GM12878 (cell line): ENCODE results near the gene NECTIN2. TPM values are rescaled to one million over a fixed set of nuclear protein-coding genes. Genes with fewer than 3 reads are reported as not detected.

Experiments used
- BRCA1 ChIP-seq: IDR thresholded peaks from 2 replicates; pipeline ENCODE4 v1.6.1; 2011; ENCODE audit warnings: low read depth, low read length, improper control_type of control experiment
- CBFB ChIP-seq: IDR thresholded peaks from 2 replicates; pipeline ENCODE4 v1.6.1; 2016; ENCODE audit warnings: antibody characterized with exemption, low read depth
- KAT2A ChIP-seq: conservative IDR thresholded peaks from 2 replicates; pipeline ENCODE4 v1.6.1; 2011; ENCODE audit warnings: low read depth, low read length; ENCODE audit not compliant: control insufficient read depth
- MEF2B ChIP-seq: fragments of 450-650 bp; IDR thresholded peaks from 2 replicates; pipeline ENCODE4 v1.6.1; 2018; ENCODE audit warnings: mild to moderate bottlenecking, moderate library complexity; ENCODE audit not compliant: partially characterized antibody, poor library complexity, severe bottlenecking
- MTA3 ChIP-seq: IDR thresholded peaks from 2 replicates; pipeline ENCODE4 v1.6.1; 2012; ENCODE audit warnings: low read length, inconsistent platforms, borderline replicate concordance
- PAX8 ChIP-seq: fragments of 450-650 bp; IDR thresholded peaks from 2 replicates; pipeline ENCODE4 v1.6.1; 2017; ENCODE audit warnings: mild to moderate bottlenecking, moderate library complexity
- PBX3 ChIP-seq: IDR thresholded peaks from 2 replicates; pipeline ENCODE4 v1.6.1; 2011; ENCODE audit warnings: mild to moderate bottlenecking, low read depth, low read length, moderate library complexity; ENCODE audit not compliant: insufficient replicate concordance
- SPI1 ChIP-seq: IDR thresholded peaks from 2 replicates; pipeline ENCODE4 v1.6.1; 2011; ENCODE audit warnings: low read depth, mild to moderate bottlenecking, low read length, moderate library complexity, borderline replicate concordance; ENCODE audit not compliant: insufficient read depth
- YY1 ChIP-seq: IDR thresholded peaks from 2 replicates; pipeline ENCODE4 v1.6.1; 2011; ENCODE audit warnings: low read depth, mild to moderate bottlenecking, low read length
- ZNF592 ChIP-seq: fragments of 450-650 bp; IDR thresholded peaks from 2 replicates; pipeline ENCODE4 v1.6.1; 2017; ENCODE audit warnings: mild to moderate bottlenecking, moderate library complexity
- ZZZ3 ChIP-seq: IDR thresholded peaks from 2 replicates; pipeline ENCODE4 v1.6.1; 2011; ENCODE audit warnings: low read depth; ENCODE audit not compliant: control insufficient read depth, insufficient read length
- polyA plus RNA-seq, 11 experiments: library from polyadenylated mRNA; depleted of rRNA in 4 of 11; unstranded in 6 of 11; stranded (reverse) in 5 of 11; fragments of >200 nt; fragmentation: Nextera tagmentation in 4 of 11; fragmentation: Illumina TruSeq in 1 of 11; extraction: Ambion mirVana in 4 of 11; extraction: Trizol in 1 of 11; gene quantifications; 1 replicate in 1 of 11; 2 replicates in 10 of 11; pipeline versions ENCODE4 v1.2.1 to v1.2.3, GENCODE V29; 2011 to 2016; ENCODE audit warnings: inconsistent platforms in 2 of 11, missing spikeins in 2 of 11, low read depth in 1 of 11
- total RNA-seq, 4 experiments: library from RNA; depleted of rRNA in 3 of 4; stranded (reverse); fragments of >200 nt in 3 of 4; fragmentation: Illumina TruSeq in 1 of 4; extraction: Trizol in 1 of 4; gene quantifications; 2 replicates each; pipeline versions ENCODE4 v1.2.1 to v1.2.3, GENCODE V29; 2013 to 2021
- TF ChIP-seq, protein P1 (sequence below): fragments of 450-650 bp; IDR thresholded peaks from 2 replicates; pipeline ENCODE4 v1.6.1; 2017; ENCODE audit warnings: antibody characterized with exemption, mild to moderate bottlenecking, moderate library complexity
- TF ChIP-seq, protein P2 (sequence below): fragments of 450-650 bp; IDR thresholded peaks from 2 replicates; pipeline ENCODE4 v1.6.1; 2016; ENCODE audit warnings: mild to moderate bottlenecking, moderate library complexity, borderline replicate concordance
- TF ChIP-seq, protein P3 (sequence below): fragments of 450-650 bp; IDR thresholded peaks from 2 replicates; pipeline ENCODE4 v1.6.1; 2016; ENCODE audit warnings: mild to moderate bottlenecking

Gene NECTIN2
- total and polyA plus RNA-seq, 10 of the 15 experiments (the other 5 are each of a cell fraction or from before 2014, with no cell fraction given) = 0.05 to 0.36 (median 0.26) TPM; not detected in 5

DNA sequence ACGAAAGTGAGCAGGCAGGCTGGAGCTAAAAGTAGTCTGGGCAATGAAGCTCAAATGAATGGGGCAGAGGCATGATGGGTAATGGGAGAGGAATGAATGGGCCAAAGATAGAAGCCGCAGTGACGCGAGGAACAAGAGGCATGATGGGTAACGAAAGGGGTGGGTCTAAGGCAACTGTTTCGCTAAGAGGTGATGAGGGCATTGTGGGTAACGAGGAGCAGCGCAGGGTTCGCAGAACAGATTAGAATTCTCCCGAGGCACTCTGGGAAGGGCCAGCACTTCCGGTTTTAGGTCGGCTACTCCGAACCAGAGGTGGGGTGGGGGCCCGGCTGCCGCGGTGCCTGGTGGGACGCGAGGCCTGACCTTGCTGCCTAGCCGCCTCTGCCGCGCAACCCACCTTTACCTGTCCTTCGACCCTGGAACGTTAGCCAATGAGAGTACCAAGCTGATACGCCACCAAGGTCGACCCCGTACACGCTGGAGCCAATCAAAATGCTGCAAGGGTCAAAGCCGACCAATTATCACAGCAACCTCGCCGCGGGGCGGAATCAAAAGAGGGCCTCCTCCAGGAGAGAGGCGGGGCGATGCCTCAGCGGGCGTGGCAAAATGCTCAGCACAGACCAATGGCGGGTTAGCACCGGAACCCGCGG, 44.4 kb downstream of the NECTIN2 start (continued):
- TF ChIP-seq, protein P1, sequence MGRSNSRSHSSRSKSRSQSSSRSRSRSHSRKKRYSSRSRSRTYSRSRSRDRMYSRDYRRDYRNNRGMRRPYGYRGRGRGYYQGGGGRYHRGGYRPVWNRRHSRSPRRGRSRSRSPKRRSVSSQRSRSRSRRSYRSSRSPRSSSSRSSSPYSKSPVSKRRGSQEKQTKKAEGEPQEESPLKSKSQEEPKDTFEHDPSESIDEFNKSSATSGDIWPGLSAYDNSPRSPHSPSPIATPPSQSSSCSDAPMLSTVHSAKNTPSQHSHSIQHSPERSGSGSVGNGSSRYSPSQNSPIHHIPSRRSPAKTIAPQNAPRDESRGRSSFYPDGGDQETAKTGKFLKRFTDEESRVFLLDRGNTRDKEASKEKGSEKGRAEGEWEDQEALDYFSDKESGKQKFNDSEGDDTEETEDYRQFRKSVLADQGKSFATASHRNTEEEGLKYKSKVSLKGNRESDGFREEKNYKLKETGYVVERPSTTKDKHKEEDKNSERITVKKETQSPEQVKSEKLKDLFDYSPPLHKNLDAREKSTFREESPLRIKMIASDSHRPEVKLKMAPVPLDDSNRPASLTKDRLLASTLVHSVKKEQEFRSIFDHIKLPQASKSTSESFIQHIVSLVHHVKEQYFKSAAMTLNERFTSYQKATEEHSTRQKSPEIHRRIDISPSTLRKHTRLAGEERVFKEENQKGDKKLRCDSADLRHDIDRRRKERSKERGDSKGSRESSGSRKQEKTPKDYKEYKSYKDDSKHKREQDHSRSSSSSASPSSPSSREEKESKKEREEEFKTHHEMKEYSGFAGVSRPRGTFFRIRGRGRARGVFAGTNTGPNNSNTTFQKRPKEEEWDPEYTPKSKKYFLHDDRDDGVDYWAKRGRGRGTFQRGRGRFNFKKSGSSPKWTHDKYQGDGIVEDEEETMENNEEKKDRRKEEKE = no peak
- TF ChIP-seq PBX3 (peak; percentile 32), ZNF592 (no peak), YY1 (peak; percentile 50; the same call in 1 of the 2 replicates), BRCA1 (no peak), PAX8 (no peak), MEF2B (peak; percentile 86), KAT2A (no peak), SPI1 (peak; percentile 88), ZZZ3 (no peak), MTA3 (no peak), CBFB (peak; percentile 66)
- TF ChIP-seq, protein P2, sequence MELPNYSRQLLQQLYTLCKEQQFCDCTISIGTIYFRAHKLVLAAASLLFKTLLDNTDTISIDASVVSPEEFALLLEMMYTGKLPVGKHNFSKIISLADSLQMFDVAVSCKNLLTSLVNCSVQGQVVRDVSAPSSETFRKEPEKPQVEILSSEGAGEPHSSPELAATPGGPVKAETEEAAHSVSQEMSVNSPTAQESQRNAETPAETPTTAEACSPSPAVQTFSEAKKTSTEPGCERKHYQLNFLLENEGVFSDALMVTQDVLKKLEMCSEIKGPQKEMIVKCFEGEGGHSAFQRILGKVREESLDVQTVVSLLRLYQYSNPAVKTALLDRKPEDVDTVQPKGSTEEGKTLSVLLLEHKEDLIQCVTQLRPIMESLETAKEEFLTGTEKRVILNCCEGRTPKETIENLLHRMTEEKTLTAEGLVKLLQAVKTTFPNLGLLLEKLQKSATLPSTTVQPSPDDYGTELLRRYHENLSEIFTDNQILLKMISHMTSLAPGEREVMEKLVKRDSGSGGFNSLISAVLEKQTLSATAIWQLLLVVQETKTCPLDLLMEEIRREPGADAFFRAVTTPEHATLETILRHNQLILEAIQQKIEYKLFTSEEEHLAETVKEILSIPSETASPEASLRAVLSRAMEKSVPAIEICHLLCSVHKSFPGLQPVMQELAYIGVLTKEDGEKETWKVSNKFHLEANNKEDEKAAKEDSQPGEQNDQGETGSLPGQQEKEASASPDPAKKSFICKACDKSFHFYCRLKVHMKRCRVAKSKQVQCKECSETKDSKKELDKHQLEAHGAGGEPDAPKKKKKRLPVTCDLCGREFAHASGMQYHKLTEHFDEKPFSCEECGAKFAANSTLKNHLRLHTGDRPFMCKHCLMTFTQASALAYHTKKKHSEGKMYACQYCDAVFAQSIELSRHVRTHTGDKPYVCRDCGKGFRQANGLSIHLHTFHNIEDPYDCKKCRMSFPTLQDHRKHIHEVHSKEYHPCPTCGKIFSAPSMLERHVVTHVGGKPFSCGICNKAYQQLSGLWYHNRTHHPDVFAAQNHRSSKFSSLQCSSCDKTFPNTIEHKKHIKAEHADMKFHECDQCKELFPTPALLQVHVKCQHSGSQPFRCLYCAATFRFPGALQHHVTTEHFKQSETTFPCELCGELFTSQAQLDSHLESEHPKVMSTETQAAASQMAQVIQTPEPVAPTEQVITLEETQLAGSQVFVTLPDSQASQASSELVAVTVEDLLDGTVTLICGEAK = peak; percentile 60; the same call in 1 of the 2 replicates
- TF ChIP-seq, protein P3, sequence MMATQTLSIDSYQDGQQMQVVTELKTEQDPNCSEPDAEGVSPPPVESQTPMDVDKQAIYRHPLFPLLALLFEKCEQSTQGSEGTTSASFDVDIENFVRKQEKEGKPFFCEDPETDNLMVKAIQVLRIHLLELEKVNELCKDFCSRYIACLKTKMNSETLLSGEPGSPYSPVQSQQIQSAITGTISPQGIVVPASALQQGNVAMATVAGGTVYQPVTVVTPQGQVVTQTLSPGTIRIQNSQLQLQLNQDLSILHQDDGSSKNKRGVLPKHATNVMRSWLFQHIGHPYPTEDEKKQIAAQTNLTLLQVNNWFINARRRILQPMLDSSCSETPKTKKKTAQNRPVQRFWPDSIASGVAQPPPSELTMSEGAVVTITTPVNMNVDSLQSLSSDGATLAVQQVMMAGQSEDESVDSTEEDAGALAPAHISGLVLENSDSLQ = peak; percentile 80
